D721Med (cell line): ENCODE measurements around the gene POLR2L.

ENCODE experiments used
- DNase-seq: peaks from one replicate; pipeline ENCODE4 v3.0.0; 2011; ENCODE audit warnings: low spot score; ENCODE audit not compliant: insufficient read length
- FAIRE-seq: peaks from 2 replicates; lab custom pipeline; 2011; peaks lifted over from hg19 to GRCh38; lab: Jason Lieb, UNC
- CTCF ChIP-seq: IDR thresholded peaks from 2 replicates; pipeline ENCODE4 v1.5.1; 2012; ENCODE audit warnings: mild to moderate bottlenecking, control low read depth; ENCODE audit not compliant: insufficient read depth; ENCODE audit errors: missing control alignments

Gene POLR2L

GRCh38 chr11:855330-855674, 13.0 kb upstream of the POLR2L start:
- TF ChIP-seq CTCF = no peak
- DNase-seq = no peak
- no peak for FAIRE-seq

- FAIRE-seq = no peak
- no peak for DNase-seq
- TF ChIP-seq CTCF = no peak
These were observed 12.4 kb upstream of the POLR2L start for GRCh38 chr11:854601-855329.

GRCh38 chr11:853682-854448, 11.5 kb upstream of the POLR2L start:
- no peak for TF ChIP-seq CTCF
- FAIRE-seq = no peak
- DNase-seq = no peak

GRCh38 chr11:852762-853161, 10.4 kb upstream of the POLR2L start:
- FAIRE-seq (no peak), DNase-seq (no peak)

GRCh38 chr11:850775-851763, 8.7 kb upstream of the POLR2L start:
- peak; percentile 27 for TF ChIP-seq CTCF
- DNase-seq = no peak
- no peak for FAIRE-seq

More at GRCh38 chr11:852762-853161, 10.4 kb upstream of the POLR2L start:
- TF ChIP-seq CTCF = no peak

GRCh38 chr11:849951-850774, 7.8 kb upstream of the POLR2L start:
- no peak for DNase-seq
- no peak for FAIRE-seq
- TF ChIP-seq CTCF = no peak
